Liver (tissue), 9 donors: ENCODE results near the gene KLF3. TPM values are rescaled to one million over a fixed set of nuclear protein-coding genes. Genes with fewer than 3 reads are reported as not detected.

Source experiments
- DNase-seq: peaks from one replicate; pipeline ENCODE4 v3.0.0-alpha.2; 2017; ENCODE audit warnings: low spot score
- H3K27ac ChIP-seq, 2 donors: one replicate each; pipeline ENCODE4 v1.7.0; 2013; ENCODE audit warnings: inconsistent platforms in 2 of 2, low read length in 2 of 2, control low read depth in 1 of 2, low read depth in 1 of 2, mild to moderate bottlenecking in 1 of 2
- H3K27me3 ChIP-seq, 4 donors: one replicate each; pipeline versions ENCODE4 v1.6.1 to v1.7.0; 2013; ENCODE audit warnings: low read length in 3 of 4, inconsistent platforms in 1 of 4, mild to moderate bottlenecking in 1 of 4, moderate library complexity in 1 of 4; ENCODE audit not compliant: control insufficient read depth in 4 of 4, insufficient read depth in 4 of 4
- H3K36me3 ChIP-seq, 4 donors: one replicate each; pipeline versions ENCODE4 v1.6.1 to v1.7.0; 2013; ENCODE audit warnings: low read length in 3 of 4, mild to moderate bottlenecking in 3 of 4, low read depth in 1 of 4, moderate library complexity in 1 of 4; ENCODE audit not compliant: control insufficient read depth in 4 of 4, insufficient read depth in 3 of 4
- H3K4me1 ChIP-seq, 4 donors: one replicate each; pipeline versions ENCODE4 v1.6.1 to v1.7.0; 2013; ENCODE audit warnings: low read length in 3 of 4, mild to moderate bottlenecking in 3 of 4, moderate library complexity in 1 of 4; ENCODE audit not compliant: control insufficient read depth in 4 of 4, insufficient read depth in 4 of 4
- H3K4me3 ChIP-seq, 3 donors: one replicate each; pipeline versions ENCODE4 v1.6.1 to v1.7.0; 2013; ENCODE audit warnings: low read length in 3 of 3, control low read depth in 1 of 3, low read depth in 1 of 3, mild to moderate bottlenecking in 1 of 3
- H3K9ac ChIP-seq, 2 donors: one replicate each; pipeline ENCODE4 v1.7.0; 2013; ENCODE audit warnings: low read length in 2 of 2, mild to moderate bottlenecking in 2 of 2, moderate library complexity in 2 of 2, control low read depth in 1 of 2, low read depth in 1 of 2
- H3K9me3 ChIP-seq, 4 donors: one replicate each; pipeline versions ENCODE4 v1.6.1 to v1.7.0; 2013; ENCODE audit warnings: low read length in 3 of 4; ENCODE audit not compliant: control insufficient read depth in 4 of 4
- ATF3 ChIP-seq: IDR thresholded peaks from 2 replicates; pipeline ENCODE4 v1.6.1; 2016; ENCODE audit warnings: antibody characterized with exemption
- CTCF ChIP-seq: fragments of 150-350 bp; IDR thresholded peaks from 2 replicates; pipeline ENCODE4 v1.5.1; 2017; ENCODE audit warnings: improper control_type of control experiment, low read depth, low read length; ENCODE audit not compliant: missing input control
- FOXA1 ChIP-seq: IDR thresholded peaks from 2 replicates; pipeline ENCODE4 v1.6.1; 2016; ENCODE audit warnings: antibody characterized with exemption
- FOXA2 ChIP-seq: IDR thresholded peaks from 2 replicates; pipeline ENCODE4 v1.6.1; 2016; ENCODE audit warnings: antibody characterized with exemption
- GABPA ChIP-seq, 2 donors: IDR thresholded peaks in 1 of 2; conservative IDR thresholded peaks in 1 of 2; 2 replicates each; pipeline ENCODE4 v1.6.1; 2016; ENCODE audit warnings: antibody characterized with exemption in 2 of 2, mild to moderate bottlenecking in 1 of 2, moderate library complexity in 1 of 2
- JUND ChIP-seq, 2 donors: IDR thresholded peaks; 2 replicates each; pipeline ENCODE4 v1.6.1; 2016; ENCODE audit warnings: antibody characterized with exemption in 2 of 2
- MAX ChIP-seq: IDR thresholded peaks from 2 replicates; pipeline ENCODE4 v1.6.1; 2016; ENCODE audit warnings: antibody characterized with exemption
- NR2F2 ChIP-seq: IDR thresholded peaks from 2 replicates; pipeline ENCODE4 v1.6.1; 2016; ENCODE audit warnings: antibody characterized with exemption
- REST ChIP-seq: IDR thresholded peaks from 2 replicates; pipeline ENCODE4 v1.6.1; 2016; ENCODE audit warnings: antibody characterized with exemption, mild to moderate bottlenecking
- SP1 ChIP-seq: IDR thresholded peaks from 2 replicates; pipeline ENCODE4 v1.6.1; 2018; ENCODE audit warnings: antibody characterized with exemption, mild to moderate bottlenecking
- TAF1 ChIP-seq: conservative IDR thresholded peaks from 2 replicates; pipeline ENCODE4 v1.6.1; 2016; ENCODE audit warnings: antibody characterized with exemption, mild to moderate bottlenecking
- ZBTB33 ChIP-seq: IDR thresholded peaks from 2 replicates; pipeline ENCODE4 v1.6.1; 2016; ENCODE audit warnings: antibody characterized with exemption
- WGBS: extraction: QIAGEN DNeasy Blood & Tissue Kit; methylation state at CpG from one replicate; pipeline ENCODE4 v1.1.7; 2013; 5-methylcytosine and 5-hydroxymethylcytosine counted together
- polyA plus RNA-seq, 2 donors: library from polyadenylated mRNA; stranded (reverse) in 1 of 2; unstranded in 1 of 2; fragments of 200-250 nt in 1 of 2; fragments of >200 nt in 1 of 2; fragmentation: Nextera tagmentation in 1 of 2; extraction: Ambion mirVana in 1 of 2; gene quantifications; one replicate each; pipeline versions ENCODE4 v1.2.1 to v1.2.3, GENCODE V29; 2013 to 2015
- total RNA-seq, 2 donors: library from RNA; depleted of rRNA; stranded (reverse); fragments of >200 nt; gene quantifications; one replicate each; pipeline ENCODE4 v1.2.3, GENCODE V29; 2014
- donor health status: healthy.
- donor health status: healthy.
- donor health status: healthy.
- donor health status: healthy.
- donor health status: healthy.

KLF3 gene
- total and polyA plus RNA-seq, 4 donors = 11.1 to 77.5 (median 21.0) TPM

GRCh38 chr4:38695809-38696208 is 31.8 kb downstream of the KLF3 start:
- Histone ChIP-seq H3K9me3 (no peaks in the 10 kb centered on the region), H3K4me3 (no peak overlapping the region), H3K9ac (no peak overlapping the region), H3K27me3 (no peaks in the 10 kb centered on the region), H3K4me1 (no peaks in the 10 kb centered on the region), H3K36me3 (peaks cover 10 to 57% (median 51%) of the 10 kb centered on the region in 4 donors), H3K27ac (no peak overlapping the region)
- 93% methylated on average over 3 of the region's 3 CpGs for WGBS
- TF ChIP-seq MAX (no peak), NR2F2 (no peak), FOXA1 (no peak), ZBTB33 (no peak), SP1 (no peak)
- no peak for DNase-seq

- DNase-seq = no peak
- Histone ChIP-seq H3K9ac (no peak overlapping the region), H3K4me1 (no peaks in the 10 kb centered on the region), H3K27me3 (no peaks in the 10 kb centered on the region), H3K27ac (no peak overlapping the region), H3K4me3 (no peak overlapping the region), H3K36me3 (peaks cover 10 to 50% (median 44%) of the 10 kb centered on the region in 4 donors), H3K9me3 (no peaks in the 10 kb centered on the region)
- WGBS = 19% methylated on average over 2 of the region's 2 CpGs
- TF ChIP-seq ZBTB33 (no peak), FOXA1 (no peak), TAF1 (no peak), GABPA (IDR thresholded peaks at IDR 0.05 in 1 of 2, conservative IDR thresholded peaks at IDR 0.05 in 1 of 2) (no peak), CTCF (no peak), MAX (no peak), REST (no peak), ATF3 (no peak), NR2F2 (no peak), FOXA2 (no peak), JUND (IDR thresholded peaks at IDR 0.05) (no peak)
These were observed 32.7 kb downstream of the KLF3 start for GRCh38 chr4:38696697-38697096.
